Measurements from ENCODE around the gene TREH.
"Not testable (repeated sequence)": the region's sequence is repeated elsewhere in the genome, so short reads cannot be mapped to it uniquely, and the experiment has no call there.

TREH gene

GRCh38 chr11:118696673-118697226 is 17.3 kb upstream of the TREH start:
- no peak for DNase-seq (ENCODE audit: low read depth in 1 of 2, low spot score in 1 of 2)

GRCh38 chr11:118694771-118695170 is 15.3 kb upstream of the TREH start:
- DNase-seq (ENCODE audit: low read depth in 1 of 2, low spot score in 1 of 2), result no peak

- no peak for DNase-seq (ENCODE audit: low read depth in 1 of 2, low spot score in 1 of 2)
These were observed 14.7 kb upstream of the TREH start for GRCh38 chr11:118694185-118694584.

GRCh38 chr11:118691926-118692830 is 12.7 kb upstream of the TREH start:
- peak; percentile 17 to 40 for DNase-seq (ENCODE audit: low read depth in 1 of 2, low spot score in 1 of 2)

- DNase-seq (ENCODE audit: low read depth in 1 of 2, low spot score in 1 of 2), result no peak
These were observed 11.3 kb upstream of the TREH start for GRCh38 chr11:118690553-118691304.

- peak; percentile 63 to 69 for DNase-seq (ENCODE audit: low read depth in 1 of 2, low spot score in 1 of 2)
These were observed 10.6 kb upstream of the TREH start for GRCh38 chr11:118689852-118690552.

- no peak for DNase-seq (ENCODE audit: low read depth in 1 of 2, low spot score in 1 of 2)
These were observed 10.0 kb upstream of the TREH start for GRCh38 chr11:118689503-118689851.

GRCh38 chr11:118688851-118689502 is 9.5 kb upstream of the TREH start:
- DNase-seq (ENCODE audit: low read depth in 1 of 2, low spot score in 1 of 2), result no peak

GRCh38 chr11:118688339-118688738 is 8.9 kb upstream of the TREH start:
- DNase-seq (ENCODE audit: low read depth in 1 of 2, low spot score in 1 of 2), result not testable (repeated sequence)

GRCh38 chr11:118687906-118688305 is 8.5 kb upstream of the TREH start:
- no peak for DNase-seq (ENCODE audit: low read depth in 1 of 2, low spot score in 1 of 2)

- no peak for DNase-seq (ENCODE audit: low read depth in 1 of 2, low spot score in 1 of 2)
These were observed 4.7 kb upstream of the TREH start for GRCh38 chr11:118684187-118684586.

- not testable (repeated sequence) for DNase-seq (ENCODE audit: low read depth in 1 of 2, low spot score in 1 of 2)
These were observed 3.5 kb upstream of the TREH start for GRCh38 chr11:118682939-118683338.

- no peak for DNase-seq (ENCODE audit: low read depth in 1 of 2, low spot score in 1 of 2)
These were observed 2.9 kb upstream of the TREH start for GRCh38 chr11:118682372-118682771.

GRCh38 chr11:118678908-118679307 is 542 bp downstream of the TREH start:
- not testable (repeated sequence) for DNase-seq (ENCODE audit: low read depth in 1 of 2, low spot score in 1 of 2)

GRCh38 chr11:118677977-118678376 is 1.5 kb downstream of the TREH start:
- no peak for DNase-seq (ENCODE audit: low read depth in 1 of 2, low spot score in 1 of 2)

- DNase-seq (ENCODE audit: low read depth in 1 of 2, low spot score in 1 of 2), result no peak
These were observed 5.4 kb downstream of the TREH start for GRCh38 chr11:118674082-118674435.

GRCh38 chr11:118673361-118674081 is 5.9 kb downstream of the TREH start:
- DNase-seq (ENCODE audit: low read depth in 1 of 2, low spot score in 1 of 2), result no peak

GRCh38 chr11:118672846-118673245 is 6.6 kb downstream of the TREH start:
- DNase-seq (ENCODE audit: low read depth in 1 of 2, low spot score in 1 of 2), result no peak

- no peak for DNase-seq (ENCODE audit: low read depth in 1 of 2, low spot score in 1 of 2)
These were observed 8.2 kb downstream of the TREH start for GRCh38 chr11:118671254-118671653.

GRCh38 chr11:118670063-118670462 is 9.4 kb downstream of the TREH start:
- DNase-seq (ENCODE audit: low read depth in 1 of 2, low spot score in 1 of 2), result no peak

Measured in stimulated activated CD4-positive, alpha-beta T cell treated with anti-CD3 and anti-CD28 coated beads, Interleukin-15, amount 100 ng/mL, for 1 hour (primary cell).